H1 (cell line): Measurements from ENCODE around the gene HOXB5. TPM values are rescaled to one million over a fixed set of nuclear protein-coding genes. Genes with fewer than 3 reads are reported as not detected.
A peak's percentile ranks its signal among the peaks of the same experiment; 100 is the strongest.

Experiments
- SUZ12 ChIP-seq: fragments of 200-600 bp; sonication (generic); IDR thresholded peaks from 2 replicates; pipeline ENCODE4 v1.6.1; 2012; ENCODE audit warnings: mild to moderate bottlenecking, inconsistent platforms, low read length, moderate library complexity, mixed read lengths
- polyA plus RNA-seq, 7 experiments: library from polyadenylated mRNA; depleted of rRNA in 3 of 7; stranded (reverse) in 5 of 7; unstranded in 2 of 7; fragments of >200 nt in 5 of 7; fragments of 200-250 nt in 2 of 7; gene quantifications; 1 replicate in 5 of 7; 2 replicates in 1 of 7; 4 replicates in 1 of 7; pipeline versions ENCODE4 v1.2.1 to v1.2.3, GENCODE V29; 2011 to 2013; ENCODE audit warnings: missing spikeins in 2 of 7, mixed read lengths in 2 of 7
- total RNA-seq: library from RNA; stranded (reverse); fragmentation: NEBNext Ultra II Directional; extraction: Animal tissue kit (Norgen Biotek cat#: 25700); gene quantifications from 2 replicates; pipeline ENCODE4 v1.2.1, GENCODE V29; 2021
- TF ChIP-seq, protein P1 (sequence below): IDR thresholded peaks from 2 replicates; pipeline ENCODE4 v1.6.1; 2011; ENCODE audit warnings: low read length, improper control_type of control experiment

Gene HOXB5
- total and polyA plus RNA-seq, 2 of the 8 experiments (the other 6 are each of a cell fraction or from before 2014, with no cell fraction given) = not detected

DNA sequence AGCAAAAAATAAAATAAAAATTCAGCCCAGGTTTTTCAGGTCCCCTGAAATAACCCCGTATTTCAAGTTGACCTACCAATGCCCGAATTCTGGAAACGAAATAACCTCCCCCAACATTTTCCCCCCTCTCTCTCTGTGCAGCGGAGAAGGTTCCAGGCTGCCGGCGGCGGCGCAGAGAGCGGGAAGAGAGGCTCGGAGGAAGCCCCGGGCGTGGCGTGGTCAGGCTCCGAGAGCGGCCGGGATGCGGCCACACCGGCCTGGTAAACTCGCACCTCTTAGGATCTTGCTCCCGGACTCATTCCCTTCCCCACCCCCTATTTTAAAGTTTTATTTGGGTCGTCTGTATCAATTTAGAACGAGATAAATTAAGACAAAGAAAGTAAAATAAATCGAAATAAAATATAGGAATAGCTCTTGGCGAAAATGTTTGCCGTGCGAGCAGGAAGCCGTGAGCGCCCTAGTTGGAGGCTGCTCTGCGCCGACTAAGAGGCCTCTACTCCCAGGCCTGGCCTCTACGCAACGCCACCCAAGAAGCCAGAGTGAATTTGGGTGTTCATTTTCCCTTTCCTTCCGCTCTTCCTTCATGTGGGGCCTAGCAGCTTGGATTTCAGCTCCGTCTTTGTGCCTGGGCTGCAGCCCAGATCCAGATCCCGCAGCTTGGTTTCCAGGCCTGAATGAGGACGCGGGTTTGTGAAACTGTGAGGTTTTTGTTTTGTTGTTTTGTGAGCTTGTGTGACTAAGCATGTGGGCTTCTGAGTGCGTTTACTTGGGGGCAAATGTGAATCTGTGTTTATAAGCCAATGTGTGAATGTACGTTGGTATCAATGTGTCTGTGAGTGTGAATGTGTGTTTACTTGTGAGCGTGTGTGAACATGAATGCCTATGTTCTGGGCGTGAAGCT lies 12.7 kb upstream of the HOXB5 start (continued):
- TF ChIP-seq, protein P1, sequence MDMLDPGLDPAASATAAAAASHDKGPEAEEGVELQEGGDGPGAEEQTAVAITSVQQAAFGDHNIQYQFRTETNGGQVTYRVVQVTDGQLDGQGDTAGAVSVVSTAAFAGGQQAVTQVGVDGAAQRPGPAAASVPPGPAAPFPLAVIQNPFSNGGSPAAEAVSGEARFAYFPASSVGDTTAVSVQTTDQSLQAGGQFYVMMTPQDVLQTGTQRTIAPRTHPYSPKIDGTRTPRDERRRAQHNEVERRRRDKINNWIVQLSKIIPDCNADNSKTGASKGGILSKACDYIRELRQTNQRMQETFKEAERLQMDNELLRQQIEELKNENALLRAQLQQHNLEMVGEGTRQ = no peak
- TF ChIP-seq SUZ12 = peak; percentile 92
